Duodenal mucosa (tissue), 2 donors: ENCODE results near the gene LSM11.
"Not testable (repeated sequence)": the region's sequence is repeated elsewhere in the genome, so short reads cannot be mapped to it uniquely, and the experiment has no call there.

Source experiments
- H3K27ac ChIP-seq: one replicate; pipeline ENCODE4 v1.7.0; 2013; ENCODE audit warnings: low read depth, low read length
- H3K27me3 ChIP-seq, 2 donors: one replicate each; pipeline ENCODE4 v1.7.0; 2013; ENCODE audit warnings: low read length in 2 of 2, control low read depth in 1 of 2; ENCODE audit not compliant: insufficient read depth in 2 of 2, control insufficient read depth in 1 of 2
- H3K36me3 ChIP-seq, 2 donors: one replicate each; pipeline ENCODE4 v1.7.0; 2013; ENCODE audit warnings: low read length in 2 of 2, control low read depth in 1 of 2; ENCODE audit not compliant: insufficient read depth in 2 of 2, control insufficient read depth in 1 of 2
- H3K4me1 ChIP-seq, 2 donors: one replicate each; pipeline ENCODE4 v1.7.0; 2013; ENCODE audit warnings: low read length in 2 of 2, control low read depth in 1 of 2; ENCODE audit not compliant: insufficient read depth in 2 of 2, control insufficient read depth in 1 of 2
- H3K4me3 ChIP-seq, 2 donors: one replicate each; pipeline ENCODE4 v1.7.0; 2013; ENCODE audit warnings: low read length in 2 of 2, low read depth in 1 of 2
- H3K9ac ChIP-seq, 2 donors: one replicate each; pipeline ENCODE4 v1.7.0; 2013; ENCODE audit warnings: low read length in 2 of 2, low read depth in 1 of 2
- H3K9me3 ChIP-seq, 2 donors: one replicate each; pipeline ENCODE4 v1.7.0; 2013; ENCODE audit warnings: low read length in 2 of 2, control low read depth in 1 of 2; ENCODE audit not compliant: control insufficient read depth in 1 of 2

LSM11 gene

GRCh38 chr5:157714596-157714864, 29.0 kb upstream of the LSM11 start:
- Histone ChIP-seq H3K36me3 (no peaks in the 10 kb centered on the region), H3K4me1 (peaks cover 7 to 10% of the 10 kb centered on the region in 2 donors), H3K9ac (no peak overlapping the region), H3K4me3 (no peak overlapping the region), H3K9me3 (no peaks in the 10 kb centered on the region), H3K27ac (no peak overlapping the region), H3K27me3 (no peaks in the 10 kb centered on the region)

GRCh38 chr5:157718519-157718918, 25.0 kb upstream of the LSM11 start:
- Histone ChIP-seq H3K4me3 (no peak overlapping the region), H3K36me3 (no peaks in the 10 kb centered on the region), H3K27ac (no peak overlapping the region), H3K4me1 (peaks cover 7 to 10% of the 10 kb centered on the region in 2 donors), H3K9ac (no peak overlapping the region), H3K9me3 (no peaks in the 10 kb centered on the region), H3K27me3 (no peaks in the 10 kb centered on the region)

- Histone ChIP-seq H3K9me3 (no peaks in the 10 kb centered on the region), H3K27ac (no peak overlapping the region), H3K27me3 (no peaks in the 10 kb centered on the region), H3K36me3 (no peaks in the 10 kb centered on the region), H3K4me3 (no peak overlapping the region), H3K4me1 (peaks cover 7 to 10% of the 10 kb centered on the region in 2 donors), H3K9ac (no peak overlapping the region)
These were observed 24.3 kb upstream of the LSM11 start for GRCh38 chr5:157719245-157719644.

- no peaks in the 10 kb centered on the region for H3K9me3 ChIP-seq
- peaks cover 7 to 10% of the 10 kb centered on the region in 2 donors for H3K4me1 ChIP-seq
- no peak overlapping the region for H3K27ac ChIP-seq
- no peaks in the 10 kb centered on the region for H3K27me3 ChIP-seq
- H3K4me3 ChIP-seq: no peak overlapping the region
- no peaks in the 10 kb centered on the region for H3K36me3 ChIP-seq
- no peak overlapping the region for H3K9ac ChIP-seq
These were observed 22.4 kb upstream of the LSM11 start for GRCh38 chr5:157721159-157721558.

GRCh38 chr5:157722895-157723294, 20.6 kb upstream of the LSM11 start:
- not testable (repeated sequence) for H3K9me3 ChIP-seq, H3K36me3 ChIP-seq, H3K9ac ChIP-seq, H3K4me1 ChIP-seq, H3K27me3 ChIP-seq, H3K27ac ChIP-seq, H3K4me3 ChIP-seq

- not testable (repeated sequence) for H3K4me3 ChIP-seq
These were observed 16.9 kb upstream of the LSM11 start for GRCh38 chr5:157726607-157727006.

GRCh38 chr5:157727858-157728257, 15.7 kb upstream of the LSM11 start:
- H3K36me3 ChIP-seq, H3K27me3 ChIP-seq, H3K4me1 ChIP-seq, H3K9ac ChIP-seq, H3K9me3 ChIP-seq, H3K4me3 ChIP-seq, H3K27ac ChIP-seq: not testable (repeated sequence)

More at GRCh38 chr5:157726607-157727006, 16.9 kb upstream of the LSM11 start:
- H3K27me3 ChIP-seq, H3K9ac ChIP-seq, H3K9me3 ChIP-seq, H3K36me3 ChIP-seq, H3K27ac ChIP-seq, H3K4me1 ChIP-seq: not testable (repeated sequence)

GRCh38 chr5:157729858-157730257, 13.7 kb upstream of the LSM11 start:
- H3K9ac ChIP-seq: no peak overlapping the region

GRCh38 chr5:157730900-157731271, 12.6 kb upstream of the LSM11 start:
- H3K27me3 ChIP-seq: no peaks in the 10 kb centered on the region
- no peak overlapping the region for H3K27ac ChIP-seq
- peak overlapping the region in 1 of 2 donors; percentile 54 for H3K9ac ChIP-seq
- H3K9me3 ChIP-seq: no peaks in the 10 kb centered on the region
- peaks cover 5 to 24% of the 10 kb centered on the region in 2 donors for H3K36me3 ChIP-seq
- H3K4me3 ChIP-seq: peak overlapping the region; percentile 83 to 97
- H3K4me1 ChIP-seq: peaks cover 4% of the 10 kb centered on the region in 2 donors

More at GRCh38 chr5:157729858-157730257, 13.7 kb upstream of the LSM11 start:
- peaks cover 4% of the 10 kb centered on the region in 2 donors for H3K4me1 ChIP-seq
- peaks cover 5 to 15% of the 10 kb centered on the region in 2 donors for H3K36me3 ChIP-seq
- no peaks in the 10 kb centered on the region for H3K9me3 ChIP-seq
- no peak overlapping the region for H3K27ac ChIP-seq
- no peaks in the 10 kb centered on the region for H3K27me3 ChIP-seq
- H3K4me3 ChIP-seq: no peak overlapping the region

- Histone ChIP-seq H3K9ac (peak within 1 kb of the TSS; percentile 54 to 90), H3K4me1 (peaks cover 4% of the 10 kb centered on the region in 2 donors), H3K4me3 (peak within 1 kb of the TSS; percentile 83 to 97), H3K9me3 (no peaks in the 10 kb centered on the region), H3K27ac (peak within 1 kb of the TSS; percentile 95), H3K27me3 (no peaks in the 10 kb centered on the region), H3K36me3 (peaks cover 5 to 29% of the 10 kb centered on the region in 2 donors)
These were observed 12.0 kb upstream of the LSM11 start, which contains the start of gene THG1L for GRCh38 chr5:157731272-157732129. Gene THG1L (plus strand): TSS chr5:157731420. CDS start chr5:157731441, 21 bp downstream.
